IMR-90 (cell line): ENCODE measurements around the gene CAMTA1.

Experiments
- CEBPB ChIP-seq: IDR thresholded peaks from 2 replicates; pipeline ENCODE4 v1.6.1; 2012; ENCODE audit warnings: low read depth, low read length, improper control_type of control experiment
- CTCF ChIP-seq: conservative IDR thresholded peaks from 2 replicates; pipeline ENCODE4 v1.5.1; 2012; ENCODE audit warnings: mild to moderate bottlenecking, low read depth, low read length, improper control_type of control experiment
- FOS ChIP-seq: fragments of 150-350 bp; IDR thresholded peaks from 2 replicates; pipeline ENCODE4 v1.6.1; 2016; ENCODE audit warnings: low read depth, low read length
- MAZ ChIP-seq: IDR thresholded peaks from 2 replicates; pipeline ENCODE4 v1.6.1; 2012; ENCODE audit warnings: low read depth, mild to moderate bottlenecking, low read length, improper control_type of control experiment, moderate library complexity, borderline replicate concordance
- NFE2L2 ChIP-seq: fragments of 150-350 bp; IDR thresholded peaks from 2 replicates; pipeline ENCODE4 v1.6.1; 2016; ENCODE audit warnings: low read depth, mild to moderate bottlenecking, low read length
- POLR2A ChIP-seq: IDR thresholded peaks from 2 replicates; pipeline ENCODE4 v1.6.1; 2012; ENCODE audit warnings: mild to moderate bottlenecking, low read depth, low read length
- RAD21 ChIP-seq: IDR thresholded peaks from 2 replicates; pipeline ENCODE4 v1.6.1; 2012; ENCODE audit warnings: low read length, improper control_type of control experiment
- RCOR1 ChIP-seq: IDR thresholded peaks from 2 replicates; pipeline ENCODE4 v1.6.1; 2012; ENCODE audit warnings: mild to moderate bottlenecking, low read length, improper control_type of control experiment; ENCODE audit not compliant: insufficient replicate concordance
- RFX5 ChIP-seq: IDR thresholded peaks from 2 replicates; pipeline ENCODE4 v1.8.0; 2012; ENCODE audit warnings: low read depth, mild to moderate bottlenecking, low read length, moderate library complexity
- SMC3 ChIP-seq: fragments of 150-350 bp; IDR thresholded peaks from 2 replicates; pipeline ENCODE4 v1.6.1; 2016; ENCODE audit warnings: low read depth, mild to moderate bottlenecking, antibody characterized with exemption, low read length, moderate library complexity
- TF ChIP-seq, protein P1 (sequence below): fragments of 150-350 bp; IDR thresholded peaks from 2 replicates; pipeline ENCODE4 v1.6.1; 2016; ENCODE audit warnings: low read depth, mild to moderate bottlenecking, low read length, moderate library complexity, borderline replicate concordance

DNA sequence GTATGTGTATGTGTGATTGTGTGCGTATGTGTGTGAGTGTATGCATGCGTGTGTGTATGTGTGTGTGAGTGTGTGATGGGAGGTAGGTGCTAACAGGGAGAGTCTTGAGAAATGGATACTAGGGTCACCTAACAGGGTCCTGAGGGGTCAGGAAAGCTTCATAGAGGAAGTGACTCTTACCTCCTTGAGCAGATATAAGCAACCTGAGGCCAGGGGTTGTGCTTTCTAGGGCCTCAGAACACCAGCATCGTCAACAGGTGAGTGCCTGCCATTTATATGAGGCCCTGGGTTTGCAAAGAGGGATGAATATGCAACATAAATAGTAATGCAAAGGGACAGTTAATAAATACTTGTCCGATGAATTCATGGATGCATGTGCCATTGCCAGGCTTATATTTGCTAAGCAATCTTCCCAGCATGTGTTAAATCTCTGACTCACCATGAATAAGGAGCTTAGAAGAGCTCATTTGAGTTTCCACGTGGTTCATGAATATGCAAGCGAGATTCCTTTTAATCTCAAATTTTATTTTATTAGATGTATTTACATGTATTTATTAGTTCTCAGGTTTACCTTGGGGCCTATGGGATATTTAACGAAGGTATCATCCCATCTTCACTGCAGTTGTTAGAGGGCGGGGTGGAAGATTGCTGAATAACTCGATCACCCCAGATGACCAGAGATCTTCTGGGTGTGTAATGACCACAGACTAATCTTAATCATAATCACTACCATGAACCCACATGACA is 438.3 kb downstream of the CAMTA1 start:
- TF ChIP-seq CTCF (no peak), POLR2A (no peak), SMC3 (no peak), NFE2L2 (peak; percentile 77), FOS (peak; percentile 75), RCOR1 (no peak), RFX5 (no peak), MAZ (no peak), RAD21 (peak; percentile 30; the same call in 1 of the 2 replicates), CEBPB (peak; percentile 70)
- TF ChIP-seq, protein P1, sequence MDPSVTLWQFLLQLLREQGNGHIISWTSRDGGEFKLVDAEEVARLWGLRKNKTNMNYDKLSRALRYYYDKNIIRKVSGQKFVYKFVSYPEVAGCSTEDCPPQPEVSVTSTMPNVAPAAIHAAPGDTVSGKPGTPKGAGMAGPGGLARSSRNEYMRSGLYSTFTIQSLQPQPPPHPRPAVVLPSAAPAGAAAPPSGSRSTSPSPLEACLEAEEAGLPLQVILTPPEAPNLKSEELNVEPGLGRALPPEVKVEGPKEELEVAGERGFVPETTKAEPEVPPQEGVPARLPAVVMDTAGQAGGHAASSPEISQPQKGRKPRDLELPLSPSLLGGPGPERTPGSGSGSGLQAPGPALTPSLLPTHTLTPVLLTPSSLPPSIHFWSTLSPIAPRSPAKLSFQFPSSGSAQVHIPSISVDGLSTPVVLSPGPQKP, result no peak
